SU-DHL-6 (cell line): ENCODE data around the gene CAP2.

ENCODE experiments used
- CTCF ChIP-seq: fragments of 200-600 bp; sonication (generic); IDR thresholded peaks from one replicate; pipeline ENCODE4 v1.5.1; 2017; ENCODE audit warnings: antibody characterized with exemption, mild to moderate bottlenecking, low read length, moderate library complexity; ENCODE audit not compliant: insufficient read depth, poor library complexity, severe bottlenecking
- EZH2phosphoT487 ChIP-seq: fragments of 200-600 bp; sonication (generic), shearing (Covaris generic); conservative IDR thresholded peaks from 2 replicates; pipeline ENCODE4 v1.6.1; 2018; ENCODE audit warnings: mild to moderate bottlenecking, antibody characterized with exemption, low read length, moderate library complexity, mixed read lengths

GRCh38 chr6:17485181-17485580 is 91.8 kb downstream of the CAP2 start:
- TF ChIP-seq CTCF (no peak), EZH2phosphoT487 (no peak)
